ENCODE measurements around the gene C4orf54.
A peak's percentile ranks its signal among the peaks of the same experiment; 100 is the strongest.

The C4orf54 gene

GRCh38 chr4:99661907-99662306 lies 4.3 kb upstream of the C4orf54 start:
- H3K9me3 Mint-ChIP-seq = no peaks in the 10 kb centered on the region
- H3K4me1 Mint-ChIP-seq = no peaks in the 10 kb centered on the region
- no peaks in the 10 kb centered on the region for H3K36me3 Mint-ChIP-seq
- H3K27me3 Mint-ChIP-seq = peaks cover 9% of the 10 kb centered on the region
- H3K27ac Mint-ChIP-seq = no peak overlapping the region
- no peak overlapping the region for H3K4me3 Mint-ChIP-seq

- Mint-ChIP-seq H3K27ac (no peak overlapping the region), H3K9me3 (no peaks in the 10 kb centered on the region), H3K36me3 (no peaks in the 10 kb centered on the region), H3K27me3 (peaks cover 11% of the 10 kb centered on the region), H3K4me3 (no peak overlapping the region), H3K4me1 (no peaks in the 10 kb centered on the region)
These were observed 1.0 kb upstream of the C4orf54 start for GRCh38 chr4:99658666-99659065.

- Mint-ChIP-seq H3K9me3 (no peaks in the 10 kb centered on the region), H3K27me3 (peaks cover 2% of the 10 kb centered on the region), H3K4me1 (no peaks in the 10 kb centered on the region), H3K4me3 (no peak overlapping the region), H3K27ac (no peak overlapping the region), H3K36me3 (no peaks in the 10 kb centered on the region)
These were observed 2.1 kb downstream of the C4orf54 start for GRCh38 chr4:99655308-99656081.

GRCh38 chr4:99654361-99654761 lies 3.3 kb downstream of the C4orf54 start:
- H3K4me1 Mint-ChIP-seq = no peaks in the 10 kb centered on the region
- H3K27ac Mint-ChIP-seq = peak overlapping the region; percentile 14
- H3K36me3 Mint-ChIP-seq = no peaks in the 10 kb centered on the region
- peaks cover 2% of the 10 kb centered on the region for H3K27me3 Mint-ChIP-seq
- H3K4me3 Mint-ChIP-seq = no peak overlapping the region
- no peaks in the 10 kb centered on the region for H3K9me3 Mint-ChIP-seq

GRCh38 chr4:99653916-99654315 lies 3.7 kb downstream of the C4orf54 start:
- H3K9me3 Mint-ChIP-seq = no peaks in the 10 kb centered on the region
- H3K27ac Mint-ChIP-seq = no peak overlapping the region
- H3K27me3 Mint-ChIP-seq = peaks cover 2% of the 10 kb centered on the region
- no peaks in the 10 kb centered on the region for H3K4me1 Mint-ChIP-seq
- H3K4me3 Mint-ChIP-seq = no peak overlapping the region
- H3K36me3 Mint-ChIP-seq = no peaks in the 10 kb centered on the region

- Mint-ChIP-seq H3K27me3 (peaks cover 2% of the 10 kb centered on the region), H3K36me3 (no peaks in the 10 kb centered on the region), H3K27ac (no peak overlapping the region), H3K9me3 (no peaks in the 10 kb centered on the region), H3K4me1 (no peaks in the 10 kb centered on the region), H3K4me3 (no peak overlapping the region)
These were observed 4.8 kb downstream of the C4orf54 start for GRCh38 chr4:99652596-99653436.

- Mint-ChIP-seq H3K4me1 (no peaks in the 10 kb centered on the region), H3K4me3 (no peak overlapping the region)
These were observed 5.7 kb downstream of the C4orf54 start for GRCh38 chr4:99651811-99652485.

GRCh38 chr4:99651016-99651769 lies 6.4 kb downstream of the C4orf54 start:
- H3K27me3 Mint-ChIP-seq = peaks cover 2% of the 10 kb centered on the region
- no peaks in the 10 kb centered on the region for H3K36me3 Mint-ChIP-seq
- H3K4me1 Mint-ChIP-seq = no peaks in the 10 kb centered on the region
- H3K4me3 Mint-ChIP-seq = no peak overlapping the region
- H3K27ac Mint-ChIP-seq = no peak overlapping the region
- no peaks in the 10 kb centered on the region for H3K9me3 Mint-ChIP-seq

More at GRCh38 chr4:99651811-99652485, 5.7 kb downstream of the C4orf54 start:
- peaks cover 2% of the 10 kb centered on the region for H3K27me3 Mint-ChIP-seq
- no peaks in the 10 kb centered on the region for H3K36me3 Mint-ChIP-seq
- no peaks in the 10 kb centered on the region for H3K9me3 Mint-ChIP-seq
- no peak overlapping the region for H3K27ac Mint-ChIP-seq

- H3K27ac Mint-ChIP-seq = peak overlapping the region; percentile 24
- H3K4me3 Mint-ChIP-seq = no peak overlapping the region
These were observed 7.8 kb downstream of the C4orf54 start for GRCh38 chr4:99649778-99650177.

GRCh38 chr4:99649208-99649607 lies 8.4 kb downstream of the C4orf54 start:
- Mint-ChIP-seq H3K36me3 (no peaks in the 10 kb centered on the region), H3K27me3 (no peaks in the 10 kb centered on the region), H3K4me1 (no peaks in the 10 kb centered on the region), H3K27ac (no peak overlapping the region), H3K4me3 (no peak overlapping the region), H3K9me3 (no peaks in the 10 kb centered on the region)

More at GRCh38 chr4:99649778-99650177, 7.8 kb downstream of the C4orf54 start:
- Mint-ChIP-seq H3K36me3 (no peaks in the 10 kb centered on the region), H3K27me3 (no peaks in the 10 kb centered on the region), H3K4me1 (no peaks in the 10 kb centered on the region), H3K9me3 (no peaks in the 10 kb centered on the region)

- no peak overlapping the region for H3K27ac Mint-ChIP-seq
- no peaks in the 10 kb centered on the region for H3K27me3 Mint-ChIP-seq
- no peaks in the 10 kb centered on the region for H3K36me3 Mint-ChIP-seq
- H3K4me1 Mint-ChIP-seq = no peaks in the 10 kb centered on the region
- H3K9me3 Mint-ChIP-seq = no peaks in the 10 kb centered on the region
- no peak overlapping the region for H3K4me3 Mint-ChIP-seq
These were observed 9.3 kb downstream of the C4orf54 start for GRCh38 chr4:99648321-99648720.

- Mint-ChIP-seq H3K36me3 (no peaks in the 10 kb centered on the region), H3K27ac (no peak overlapping the region), H3K27me3 (peaks cover 2% of the 10 kb centered on the region), H3K9me3 (no peaks in the 10 kb centered on the region), H3K4me1 (no peaks in the 10 kb centered on the region), H3K4me3 (no peak overlapping the region)
These were observed 10.6 kb downstream of the C4orf54 start for GRCh38 chr4:99647071-99647470.

- Mint-ChIP-seq H3K9me3 (no peaks in the 10 kb centered on the region), H3K27me3 (peaks cover 3% of the 10 kb centered on the region), H3K27ac (no peak overlapping the region), H3K4me1 (no peaks in the 10 kb centered on the region), H3K36me3 (no peaks in the 10 kb centered on the region), H3K4me3 (no peak overlapping the region)
These were observed 12.0 kb downstream of the C4orf54 start for GRCh38 chr4:99645638-99646037.

- no peak overlapping the region for H3K27ac Mint-ChIP-seq
- no peaks in the 10 kb centered on the region for H3K9me3 Mint-ChIP-seq
- H3K4me1 Mint-ChIP-seq = no peaks in the 10 kb centered on the region
- no peaks in the 10 kb centered on the region for H3K36me3 Mint-ChIP-seq
- peaks cover 3% of the 10 kb centered on the region for H3K27me3 Mint-ChIP-seq
- no peak overlapping the region for H3K4me3 Mint-ChIP-seq
These were observed 12.6 kb downstream of the C4orf54 start for GRCh38 chr4:99645036-99645435.

GRCh38 chr4:99644453-99644852 lies 13.2 kb downstream of the C4orf54 start:
- peaks cover 3% of the 10 kb centered on the region for H3K27me3 Mint-ChIP-seq
- no peaks in the 10 kb centered on the region for H3K36me3 Mint-ChIP-seq
- H3K4me1 Mint-ChIP-seq = no peaks in the 10 kb centered on the region
- no peak overlapping the region for H3K4me3 Mint-ChIP-seq
- no peaks in the 10 kb centered on the region for H3K9me3 Mint-ChIP-seq
- H3K27ac Mint-ChIP-seq = no peak overlapping the region

All from activated naive CD4-positive, alpha-beta T cell treated with anti-CD3 and anti-CD28 coated beads, Interleukin-2, amount 50 U/mL, for 24 hours (primary cell).